ENCODE measurements around the gene XCL2. TPM values are rescaled to one million over a fixed set of nuclear protein-coding genes. Genes with fewer than 3 reads are reported as not detected.

The XCL2 gene
- total RNA-seq, 1 donor from 2014 or later = not detected

GRCh38 chr1:168520832-168521231 is 23.0 kb downstream of the XCL2 start:
- H3K4me3 ChIP-seq (ENCODE audit: low read depth, low read length) = no peak overlapping the region
- no peak for DNase-seq (ENCODE audit: low read depth)
- TF ChIP-seq CTCF (conservative IDR thresholded peaks at IDR 0.05; ENCODE audit: low read depth, low read length) = no peak

- DNase-seq (ENCODE audit: low read depth) = no peak
- H3K4me3 ChIP-seq (ENCODE audit: low read depth, low read length) = no peak overlapping the region
- no peak for TF ChIP-seq CTCF (conservative IDR thresholded peaks at IDR 0.05; ENCODE audit: low read depth, low read length)
Observed at GRCh38 chr1:168520052-168520751, 23.6 kb downstream of the XCL2 start.

GRCh38 chr1:168518813-168519212 is 25.0 kb downstream of the XCL2 start:
- no peak for TF ChIP-seq CTCF (conservative IDR thresholded peaks at IDR 0.05; ENCODE audit: low read depth, low read length)
- DNase-seq (ENCODE audit: low read depth) = no peak
- H3K4me3 ChIP-seq (ENCODE audit: low read depth, low read length) = no peak overlapping the region

GRCh38 chr1:168518201-168518689 is 25.6 kb downstream of the XCL2 start:
- TF ChIP-seq CTCF (conservative IDR thresholded peaks at IDR 0.05; ENCODE audit: low read depth, low read length) = no peak
- no peak for DNase-seq (ENCODE audit: low read depth)

GRCh38 chr1:168514455-168514854 is 29.3 kb downstream of the XCL2 start:
- no peak for TF ChIP-seq CTCF (conservative IDR thresholded peaks at IDR 0.05; ENCODE audit: low read depth, low read length)
- no peak overlapping the region for H3K4me3 ChIP-seq (ENCODE audit: low read depth, low read length)
- no peak for DNase-seq (ENCODE audit: low read depth)

More at GRCh38 chr1:168518201-168518689, 25.6 kb downstream of the XCL2 start:
- H3K4me3 ChIP-seq (ENCODE audit: low read depth, low read length) = no peak overlapping the region

GRCh38 chr1:168513656-168514404 is 30.0 kb downstream of the XCL2 start:
- no peak overlapping the region for H3K4me3 ChIP-seq (ENCODE audit: low read depth, low read length)
- no peak for DNase-seq (ENCODE audit: low read depth)
- no peak for TF ChIP-seq CTCF (conservative IDR thresholded peaks at IDR 0.05; ENCODE audit: low read depth, low read length)

Data from epithelial cell of proximal tubule (primary cell).